Adrenal gland (tissue), 5 donors: Measurements from ENCODE around the gene SAFB.

Experiments
- CTCF ChIP-seq, 6 experiments: fragments of 450-650 bp in 4 of 6; fragments of 200-600 bp in 2 of 6; sonication (generic) in 1 of 6; IDR thresholded peaks; 1 replicate in 5 of 6; 2 replicates in 1 of 6; pipeline versions ENCODE4 v1.5.1 to v1.8.0; 2016 to 2021; ENCODE audit warnings: antibody characterized with exemption in 6 of 6, mild to moderate bottlenecking in 2 of 6, moderate library complexity in 1 of 6
- POLR2A ChIP-seq, 2 donors: fragments of 450-650 bp; IDR thresholded peaks; one replicate each; pipeline ENCODE4 v1.6.1; 2017; ENCODE audit warnings: antibody characterized with exemption in 2 of 2, mild to moderate bottlenecking in 2 of 2, moderate library complexity in 1 of 2
- donor health status: DM: no; HTN: no; CAD: no.

DNA sequence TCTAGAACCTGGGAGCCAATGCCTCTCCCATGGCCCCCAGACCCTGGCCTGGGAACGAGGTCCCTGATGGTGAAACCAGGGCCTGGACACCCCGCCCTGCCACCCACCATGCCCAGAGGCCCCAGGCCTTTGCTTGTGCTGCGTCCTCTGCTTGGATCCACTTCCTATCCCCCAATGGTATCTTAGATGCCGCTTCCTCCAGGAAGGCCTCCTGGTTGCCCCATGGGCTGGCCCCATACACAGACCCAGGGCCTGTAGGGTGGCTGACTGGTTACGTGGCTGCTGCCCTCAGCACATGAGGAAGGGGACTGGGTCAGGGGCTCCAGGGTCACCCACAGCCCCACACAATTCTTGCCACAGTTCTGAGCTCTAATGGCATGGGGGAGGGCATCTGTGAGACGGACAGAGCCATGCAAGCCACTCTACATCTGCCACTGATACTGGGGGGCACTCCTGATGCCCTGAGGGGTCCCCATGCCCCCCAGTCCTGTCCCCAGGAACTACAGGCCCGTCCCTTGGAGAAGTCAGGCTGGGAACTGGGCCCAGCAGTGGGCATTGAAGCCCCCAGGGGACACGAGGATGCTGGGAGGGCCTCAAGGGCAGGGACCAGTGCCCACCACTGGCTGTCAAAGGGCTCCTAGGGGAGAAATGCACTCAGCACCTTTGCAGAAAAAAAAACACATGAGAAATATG lies 72.2 kb downstream of the SAFB start:
- TF ChIP-seq CTCF (IDR thresholded peaks at IDR 0.05) (no peak), POLR2A (IDR thresholded peaks at IDR 0.05) (no peak)
